SK-N-SH (cell line): ENCODE data around the gene INIP. TPM values are rescaled to one million over a fixed set of nuclear protein-coding genes. Genes with fewer than 3 reads are reported as not detected.

Source experiments
- CTCF ChIA-PET: fragments of 300-600, 350-600 bp; formaldehyde crosslinking; extraction: SDS; loops from one replicate; lab custom pipeline; 2021; lab: Yijun Ruan, JAX
- POLR2A ChIA-PET: fragments of 350-600 bp; sonication (Branson Sonifier 250); formaldehyde crosslinking; extraction: SDS; loops from one replicate; lab custom pipeline; 2020; ENCODE audit warnings: antibody characterized with exemption, inconsistent platforms; lab: Yijun Ruan, JAX
- DNase-seq: peaks from one replicate; pipeline ENCODE4 v3.0.0; 2012
- H2AFZ ChIP-seq: fragments of 200-600 bp; sonication (generic); 2 replicates; pipeline ENCODE4 v1.8.1; 2016; ENCODE audit warnings: antibody characterized with exemption, mild to moderate bottlenecking, low read depth
- H3F3A ChIP-seq: fragments of 200-600 bp; sonication (generic); replicated peaks from 2 replicates; pipeline ENCODE3; 2016; ENCODE audit warnings: antibody characterized with exemption, mild to moderate bottlenecking; ENCODE audit not compliant: insufficient read depth
- H3K27ac ChIP-seq, 2 experiments: fragments of 200-500 bp in 1 of 2; fragments of 200-600 bp in 1 of 2; sonication (Bioruptor generic) in 1 of 2; sonication (generic), shearing (Covaris generic) in 1 of 2; 2 replicates each; pipeline versions ENCODE4 v1.5.1 to v1.6.1; 2014 to 2016; ENCODE audit warnings: low read depth in 2 of 2, inconsistent platforms in 1 of 2, low read length in 1 of 2, mild to moderate bottlenecking in 1 of 2, mixed read lengths in 1 of 2
- H3K27me3 ChIP-seq: fragments of 200-600 bp; sonication (generic), shearing (Covaris generic); 2 replicates; pipeline ENCODE4 v1.6.1; 2016; ENCODE audit warnings: mixed run types; ENCODE audit not compliant: insufficient read depth
- H3K36me3 ChIP-seq, 2 experiments: fragments of 200-500 bp in 1 of 2; fragments of 200-600 bp in 1 of 2; sonication (Bioruptor generic) in 1 of 2; sonication (generic) in 1 of 2; replicated peaks in 1 of 2; 2 replicates each; pipeline versions ENCODE3 to v1.5.1; 2014 to 2016; ENCODE audit warnings: low read length in 1 of 2, mild to moderate bottlenecking in 1 of 2; ENCODE audit not compliant: insufficient read depth in 2 of 2, control insufficient read depth in 1 of 2
- H3K4me1 ChIP-seq, 2 experiments: fragments of 200-500 bp in 1 of 2; fragments of 200-600 bp in 1 of 2; sonication (Bioruptor generic) in 1 of 2; sonication (generic), shearing (Covaris generic) in 1 of 2; 2 replicates each; pipeline versions ENCODE4 v1.5.1 to v1.6.1; 2014 to 2016; ENCODE audit warnings: low read depth in 1 of 2, low read length in 1 of 2, mixed run types in 1 of 2; ENCODE audit not compliant: insufficient read depth in 2 of 2, control insufficient read depth in 1 of 2
- H3K4me2 ChIP-seq: fragments of 200-600 bp; sonication (generic), shearing (Covaris generic); 2 replicates; pipeline ENCODE4 v1.6.1; 2017; ENCODE audit warnings: mixed run types
- H3K4me3 ChIP-seq, 2 experiments: fragments of 200-500 bp in 1 of 2; fragments of 200-600 bp in 1 of 2; sonication (Bioruptor generic) in 1 of 2; sonication (generic), shearing (Covaris generic) in 1 of 2; 2 replicates each; pipeline versions ENCODE4 v1.5.1 to v1.8.1; 2014 to 2016; ENCODE audit warnings: low read depth in 2 of 2, inconsistent platforms in 1 of 2, low read length in 1 of 2, mild to moderate bottlenecking in 1 of 2, mixed read lengths in 1 of 2, moderate library complexity in 1 of 2
- H3K79me2 ChIP-seq: fragments of 200-600 bp; sonication (generic); 2 replicates; pipeline ENCODE4 v1.8.1; 2017; ENCODE audit warnings: mild to moderate bottlenecking; ENCODE audit not compliant: insufficient read depth
- H3K9ac ChIP-seq: fragments of 200-600 bp; sonication (generic); 2 replicates; pipeline ENCODE4 v1.6.1; 2017; ENCODE audit warnings: mixed run types
- H3K9me2 ChIP-seq: fragments of 200-600 bp; sonication (generic); 2 replicates; pipeline ENCODE4 v1.6.1; 2017; ENCODE audit warnings: mixed run types
- H3K9me3 ChIP-seq: fragments of 200-600 bp; sonication (generic); 2 replicates; pipeline ENCODE4 v1.6.1; 2017; ENCODE audit warnings: mixed run types, mild to moderate bottlenecking, moderate library complexity
- H4K20me1 ChIP-seq: fragments of 200-600 bp; sonication (generic); 2 replicates; pipeline ENCODE4 v1.6.1; 2017; ENCODE audit warnings: mild to moderate bottlenecking, mixed run types; ENCODE audit not compliant: insufficient read depth
- EP300 ChIP-seq, 2 experiments: IDR thresholded peaks; 2 replicates each; pipeline versions ENCODE4 v1.4.0 to v1.6.1; 2012; ENCODE audit warnings: borderline replicate concordance in 1 of 2, low read depth in 1 of 2, low read length in 1 of 2
- FOSL2 ChIP-seq: IDR thresholded peaks from 2 replicates; pipeline ENCODE4 v1.4.0; 2012; ENCODE audit warnings: low read depth, mild to moderate bottlenecking, moderate library complexity, borderline replicate concordance
- GABPA ChIP-seq: IDR thresholded peaks from 2 replicates; pipeline ENCODE4 v1.4.0; 2012; ENCODE audit warnings: low read depth, mild to moderate bottlenecking
- GATA2 ChIP-seq: sonication (generic); formaldehyde crosslinking; IDR thresholded peaks from 2 replicates; pipeline ENCODE4 v1.5.0; 2020; ENCODE audit warnings: mild to moderate bottlenecking, missing genetic modification reagents
- MEF2A ChIP-seq: IDR thresholded peaks from 2 replicates; pipeline ENCODE4 v1.4.0; 2012; ENCODE audit warnings: low read depth, borderline replicate concordance
- MXI1 ChIP-seq: IDR thresholded peaks from 2 replicates; pipeline ENCODE4 v1.6.1; 2012; ENCODE audit warnings: mild to moderate bottlenecking, low read depth, low read length, improper control_type of control experiment
- NRF1 ChIP-seq: IDR thresholded peaks from 2 replicates; pipeline ENCODE4 v1.6.1; 2012; ENCODE audit warnings: low read depth, mild to moderate bottlenecking, low read length
- REST ChIP-seq: IDR thresholded peaks from 2 replicates; pipeline ENCODE4 v1.6.1; 2012; ENCODE audit warnings: mild to moderate bottlenecking, low read depth, low read length, moderate library complexity
- TAF1 ChIP-seq: IDR thresholded peaks from 2 replicates; pipeline ENCODE4 v1.6.1; 2012; ENCODE audit warnings: low read depth, mild to moderate bottlenecking, low read length, moderate library complexity, borderline replicate concordance
- TCF12 ChIP-seq: IDR thresholded peaks from 2 replicates; pipeline ENCODE4 v1.4.0; 2012
- WGBS: methylation state at CpG from one replicate; pipeline ENCODE4 v1.1.6; 2017; ENCODE audit warnings: low lambda C conversion rate; 5-methylcytosine and 5-hydroxymethylcytosine counted together
- polyA plus RNA-seq, 3 experiments: library from polyadenylated mRNA; depleted of rRNA; stranded (reverse); fragments of >200 nt; gene quantifications; 2 replicates each; pipeline ENCODE4 v1.2.3, GENCODE V29; 2012
- TF ChIP-seq, protein P1 (sequence below): IDR thresholded peaks from 2 replicates; pipeline ENCODE4 v1.4.0; 2012; ENCODE audit warnings: low read depth, borderline replicate concordance
- TF ChIP-seq, protein P2 (sequence below): IDR thresholded peaks from 2 replicates; pipeline ENCODE4 v1.4.0; 2012; ENCODE audit warnings: low read depth
- TF ChIP-seq, protein P3 (sequence below): fragments of 150-350 bp; IDR thresholded peaks from 2 replicates; pipeline ENCODE4 v1.6.1; 2016; ENCODE audit warnings: mild to moderate bottlenecking, low read depth, low read length

INIP gene
- polyA plus RNA-seq, 1 of the 3 experiments (the other 2 are of a cell fraction): 7.9 TPM

- H3F3A ChIP-seq: no peaks in the 10 kb centered on the region
- no peak overlapping the region for H3K9ac ChIP-seq
- POLR2A ChIA-PET: no interaction called here
- TF ChIP-seq, protein P1, sequence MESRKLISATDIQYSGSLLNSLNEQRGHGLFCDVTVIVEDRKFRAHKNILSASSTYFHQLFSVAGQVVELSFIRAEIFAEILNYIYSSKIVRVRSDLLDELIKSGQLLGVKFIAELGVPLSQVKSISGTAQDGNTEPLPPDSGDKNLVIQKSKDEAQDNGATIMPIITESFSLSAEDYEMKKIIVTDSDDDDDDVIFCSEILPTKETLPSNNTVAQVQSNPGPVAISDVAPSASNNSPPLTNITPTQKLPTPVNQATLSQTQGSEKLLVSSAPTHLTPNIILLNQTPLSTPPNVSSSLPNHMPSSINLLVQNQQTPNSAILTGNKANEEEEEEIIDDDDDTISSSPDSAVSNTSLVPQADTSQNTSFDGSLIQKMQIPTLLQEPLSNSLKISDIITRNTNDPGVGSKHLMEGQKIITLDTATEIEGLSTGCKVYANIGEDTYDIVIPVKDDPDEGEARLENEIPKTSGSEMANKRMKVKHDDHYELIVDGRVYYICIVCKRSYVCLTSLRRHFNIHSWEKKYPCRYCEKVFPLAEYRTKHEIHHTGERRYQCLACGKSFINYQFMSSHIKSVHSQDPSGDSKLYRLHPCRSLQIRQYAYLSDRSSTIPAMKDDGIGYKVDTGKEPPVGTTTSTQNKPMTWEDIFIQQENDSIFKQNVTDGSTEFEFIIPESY: no peak
- TF ChIP-seq GATA2 (CRISPR knock-in tag) (no peak), FOSL2 (no peak), REST (no peak), GABPA (no peak), MXI1 (no peak), NRF1 (no peak), TCF12 (no peak), EP300 (IDR thresholded peaks at IDR 0.05; ENCODE audit: borderline replicate concordance in 1 of 2, low read depth in 1 of 2, low read length in 1 of 2) (no peak), TAF1 (no peak), MEF2A (no peak)
- TF ChIP-seq, protein P2, sequence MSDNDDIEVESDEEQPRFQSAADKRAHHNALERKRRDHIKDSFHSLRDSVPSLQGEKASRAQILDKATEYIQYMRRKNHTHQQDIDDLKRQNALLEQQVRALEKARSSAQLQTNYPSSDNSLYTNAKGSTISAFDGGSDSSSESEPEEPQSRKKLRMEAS: no peak
- TF ChIP-seq, protein P3, sequence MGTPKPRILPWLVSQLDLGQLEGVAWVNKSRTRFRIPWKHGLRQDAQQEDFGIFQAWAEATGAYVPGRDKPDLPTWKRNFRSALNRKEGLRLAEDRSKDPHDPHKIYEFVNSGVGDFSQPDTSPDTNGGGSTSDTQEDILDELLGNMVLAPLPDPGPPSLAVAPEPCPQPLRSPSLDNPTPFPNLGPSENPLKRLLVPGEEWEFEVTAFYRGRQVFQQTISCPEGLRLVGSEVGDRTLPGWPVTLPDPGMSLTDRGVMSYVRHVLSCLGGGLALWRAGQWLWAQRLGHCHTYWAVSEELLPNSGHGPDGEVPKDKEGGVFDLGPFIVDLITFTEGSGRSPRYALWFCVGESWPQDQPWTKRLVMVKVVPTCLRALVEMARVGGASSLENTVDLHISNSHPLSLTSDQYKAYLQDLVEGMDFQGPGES: no peak
- H4K20me1 ChIP-seq: no peaks in the 10 kb centered on the region
- no peaks in the 10 kb centered on the region for H3K9me3 ChIP-seq
- no peak overlapping the region for H3K27ac ChIP-seq
- no peaks in the 10 kb centered on the region; a peak in 1 of 4 replicates for H3K4me1 ChIP-seq
- no peak overlapping the region for H3K4me2 ChIP-seq
- WGBS: 88% methylated on average over 5 of the region's 5 CpGs
- H3K9me2 ChIP-seq: no peaks in the 10 kb centered on the region
- H3K4me3 ChIP-seq: no peak overlapping the region
- DNase-seq: no peak
- no peaks in the 10 kb centered on the region for H3K27me3 ChIP-seq
- CTCF ChIA-PET: interaction anchor here (1.1 to 1.5 kb wide), 4 partner anchors 9 to 80 kb away, joined by 3 to 4 read pairs (median 3); no protein-coding TSS in a partner anchor
- H2AFZ ChIP-seq: no peak overlapping the region
- no peaks in the 10 kb centered on the region for H3K36me3 ChIP-seq
- H3K79me2 ChIP-seq: peaks cover 4% of the 10 kb centered on the region; the same call in 1 of the 2 replicates
These were observed 46.4 kb upstream of the INIP start for GRCh38 chr9:112764344-112764743.
